ENCODE data around the gene TNFRSF21. TPM values are rescaled to one million over a fixed set of nuclear protein-coding genes. Genes with fewer than 3 reads are reported as not detected.

Gene TNFRSF21
- polyA plus RNA-seq (2013, experiment 1 of 4) = 33.1 TPM
- polyA plus RNA-seq (2013, experiment 2 of 4) = 32.1 TPM
- 27.0 TPM for polyA plus RNA-seq (2013, experiment 3 of 4)
- 30.4 TPM for polyA plus RNA-seq (2013, experiment 4 of 4)

- Histone ChIP-seq H3K27me3 (ENCODE audit: control insufficient read depth, insufficient read depth, low read length, poor library complexity, severe bottlenecking) (no peaks in the 10 kb centered on the region), H3K36me3 (ENCODE audit: control insufficient read depth, insufficient read depth, low read length) (no peaks in the 10 kb centered on the region), H3K27ac (ENCODE audit: insufficient read depth, low read depth, low read length, poor library complexity, severe bottlenecking) (peak within 1 kb of the TSS; percentile 73), H3K9me3 (ENCODE audit: control insufficient read depth, low read length) (no peaks in the 10 kb centered on the region), H3K4me3 (ENCODE audit: insufficient read depth, low read depth, low read length) (peak within 1 kb of the TSS; percentile 68), H3K4me1 (ENCODE audit: control insufficient read depth, insufficient read depth, low read length) (no peaks in the 10 kb centered on the region)
- WGBS, 2 experiments = 0 to 1% methylated on average over 86 of the region's 86 CpGs
These were observed at the start of gene TNFRSF21 for GRCh38 chr6:47309291-47310130. Gene TNFRSF21 (minus strand): TSS chr6:47309905. CDS start chr6:47309511, 394 bp downstream.

- H3K4me3 ChIP-seq (ENCODE audit: insufficient read depth, low read depth, low read length) = no peak overlapping the region
- no peaks in the 10 kb centered on the region for H3K36me3 ChIP-seq (ENCODE audit: control insufficient read depth, insufficient read depth, low read length)
- 66 to 67% methylated on average over 6 of the region's 6 CpGs for WGBS, 2 experiments
- H3K4me1 ChIP-seq (ENCODE audit: control insufficient read depth, insufficient read depth, low read length) = no peaks in the 10 kb centered on the region
- no peak overlapping the region for H3K27ac ChIP-seq (ENCODE audit: insufficient read depth, low read depth, low read length, poor library complexity, severe bottlenecking)
- no peaks in the 10 kb centered on the region for H3K9me3 ChIP-seq (ENCODE audit: control insufficient read depth, low read length)
- H3K27me3 ChIP-seq (ENCODE audit: control insufficient read depth, insufficient read depth, low read length, poor library complexity, severe bottlenecking) = no peaks in the 10 kb centered on the region
These were observed 48.9 kb upstream of the TNFRSF21 start for GRCh38 chr6:47358440-47359225.

- Histone ChIP-seq H3K4me1 (ENCODE audit: control insufficient read depth, insufficient read depth, low read length) (no peaks in the 10 kb centered on the region), H3K27ac (ENCODE audit: insufficient read depth, low read depth, low read length, poor library complexity, severe bottlenecking) (no peak overlapping the region), H3K9me3 (ENCODE audit: control insufficient read depth, low read length) (no peaks in the 10 kb centered on the region), H3K4me3 (ENCODE audit: insufficient read depth, low read depth, low read length) (no peak overlapping the region), H3K27me3 (ENCODE audit: control insufficient read depth, insufficient read depth, low read length, poor library complexity, severe bottlenecking) (no peaks in the 10 kb centered on the region), H3K36me3 (ENCODE audit: control insufficient read depth, insufficient read depth, low read length) (no peaks in the 10 kb centered on the region)
- WGBS, 2 experiments = 90 to 93% methylated on average over 2 of the region's 2 CpGs
These were observed 48.1 kb upstream of the TNFRSF21 start for GRCh38 chr6:47357827-47358226.

- H3K27me3 ChIP-seq (ENCODE audit: control insufficient read depth, insufficient read depth, low read length, poor library complexity, severe bottlenecking) = no peaks in the 10 kb centered on the region
- no peaks in the 10 kb centered on the region for H3K4me1 ChIP-seq (ENCODE audit: control insufficient read depth, insufficient read depth, low read length)
- H3K4me3 ChIP-seq (ENCODE audit: insufficient read depth, low read depth, low read length) = no peak overlapping the region
- no peaks in the 10 kb centered on the region for H3K36me3 ChIP-seq (ENCODE audit: control insufficient read depth, insufficient read depth, low read length)
- H3K9me3 ChIP-seq (ENCODE audit: control insufficient read depth, low read length) = no peaks in the 10 kb centered on the region
- no peak overlapping the region for H3K27ac ChIP-seq (ENCODE audit: insufficient read depth, low read depth, low read length, poor library complexity, severe bottlenecking)
These were observed 45.8 kb upstream of the TNFRSF21 start for GRCh38 chr6:47355496-47355895.

- no peaks in the 10 kb centered on the region for H3K4me1 ChIP-seq (ENCODE audit: control insufficient read depth, insufficient read depth, low read length)
- H3K27me3 ChIP-seq (ENCODE audit: control insufficient read depth, insufficient read depth, low read length, poor library complexity, severe bottlenecking) = no peaks in the 10 kb centered on the region
- 80% methylated on average over 1 of the region's 1 CpG; no CpG with 5 or more reads in 1 of the 2 experiments for WGBS, 2 experiments
- no peaks in the 10 kb centered on the region for H3K36me3 ChIP-seq (ENCODE audit: control insufficient read depth, insufficient read depth, low read length)
- H3K9me3 ChIP-seq (ENCODE audit: control insufficient read depth, low read length) = no peaks in the 10 kb centered on the region
- no peak overlapping the region for H3K4me3 ChIP-seq (ENCODE audit: insufficient read depth, low read depth, low read length)
- H3K27ac ChIP-seq (ENCODE audit: insufficient read depth, low read depth, low read length, poor library complexity, severe bottlenecking) = no peak overlapping the region
These were observed 44.2 kb upstream of the TNFRSF21 start for GRCh38 chr6:47353871-47354270.

GRCh38 chr6:47352966-47353365, 43.3 kb upstream of the TNFRSF21 start:
- no peaks in the 10 kb centered on the region for H3K4me1 ChIP-seq (ENCODE audit: control insufficient read depth, insufficient read depth, low read length)
- no peaks in the 10 kb centered on the region for H3K36me3 ChIP-seq (ENCODE audit: control insufficient read depth, insufficient read depth, low read length)
- H3K27ac ChIP-seq (ENCODE audit: insufficient read depth, low read depth, low read length, poor library complexity, severe bottlenecking) = no peak overlapping the region
- WGBS, 2 experiments = 95 to 98% methylated on average over 2 of the region's 2 CpGs
- no peak overlapping the region for H3K4me3 ChIP-seq (ENCODE audit: insufficient read depth, low read depth, low read length)
- no peaks in the 10 kb centered on the region for H3K27me3 ChIP-seq (ENCODE audit: control insufficient read depth, insufficient read depth, low read length, poor library complexity, severe bottlenecking)
- no peaks in the 10 kb centered on the region for H3K9me3 ChIP-seq (ENCODE audit: control insufficient read depth, low read length)

GRCh38 chr6:47352194-47352920, 42.7 kb upstream of the TNFRSF21 start:
- Histone ChIP-seq H3K27me3 (ENCODE audit: control insufficient read depth, insufficient read depth, low read length, poor library complexity, severe bottlenecking) (no peaks in the 10 kb centered on the region), H3K4me1 (ENCODE audit: control insufficient read depth, insufficient read depth, low read length) (no peaks in the 10 kb centered on the region), H3K9me3 (ENCODE audit: control insufficient read depth, low read length) (no peaks in the 10 kb centered on the region), H3K4me3 (ENCODE audit: insufficient read depth, low read depth, low read length) (no peak overlapping the region), H3K36me3 (ENCODE audit: control insufficient read depth, insufficient read depth, low read length) (no peaks in the 10 kb centered on the region), H3K27ac (ENCODE audit: insufficient read depth, low read depth, low read length, poor library complexity, severe bottlenecking) (no peak overlapping the region)
- 87 to 92% methylated on average over 5 of the region's 5 CpGs for WGBS, 2 experiments

- Histone ChIP-seq H3K27ac (ENCODE audit: insufficient read depth, low read depth, low read length, poor library complexity, severe bottlenecking) (no peak overlapping the region), H3K27me3 (ENCODE audit: control insufficient read depth, insufficient read depth, low read length, poor library complexity, severe bottlenecking) (no peaks in the 10 kb centered on the region)
These were observed 41.9 kb upstream of the TNFRSF21 start for GRCh38 chr6:47351621-47352020.

GRCh38 chr6:47349931-47350330, 40.2 kb upstream of the TNFRSF21 start:
- H3K4me1 ChIP-seq (ENCODE audit: control insufficient read depth, insufficient read depth, low read length) = no peaks in the 10 kb centered on the region
- no peaks in the 10 kb centered on the region for H3K36me3 ChIP-seq (ENCODE audit: control insufficient read depth, insufficient read depth, low read length)
- H3K9me3 ChIP-seq (ENCODE audit: control insufficient read depth, low read length) = no peaks in the 10 kb centered on the region
- H3K4me3 ChIP-seq (ENCODE audit: insufficient read depth, low read depth, low read length) = no peak overlapping the region
- H3K27me3 ChIP-seq (ENCODE audit: control insufficient read depth, insufficient read depth, low read length, poor library complexity, severe bottlenecking) = no peaks in the 10 kb centered on the region
- 93 to 96% methylated on average over 2 of the region's 2 CpGs for WGBS, 2 experiments
- no peak overlapping the region for H3K27ac ChIP-seq (ENCODE audit: insufficient read depth, low read depth, low read length, poor library complexity, severe bottlenecking)

More at GRCh38 chr6:47351621-47352020, 41.9 kb upstream of the TNFRSF21 start:
- Histone ChIP-seq H3K9me3 (ENCODE audit: control insufficient read depth, low read length) (no peaks in the 10 kb centered on the region), H3K36me3 (ENCODE audit: control insufficient read depth, insufficient read depth, low read length) (no peaks in the 10 kb centered on the region), H3K4me3 (ENCODE audit: insufficient read depth, low read depth, low read length) (no peak overlapping the region), H3K4me1 (ENCODE audit: control insufficient read depth, insufficient read depth, low read length) (no peaks in the 10 kb centered on the region)

Measured in ectodermal cell (in vitro differentiated cells).